GM19238 (cell line): ENCODE data around the gene ADAD2.

Source experiments
- DNase-seq: peaks from one replicate; pipeline ENCODE4 v3.0.0; 2011; ENCODE audit warnings: low spot score; ENCODE audit not compliant: insufficient read length

The ADAD2 gene

GRCh38 chr16:84190731-84191388 lies at the start of gene ADAD2:
TSS of gene ADAD2 (plus strand) at chr16:84191157. CDS start at chr16:84191231, 74 bp downstream.
- DNase-seq: no peak

GRCh38 chr16:84143081-84143480 lies 47.9 kb upstream of the ADAD2 start:
- DNase-seq: no peak

GRCh38 chr16:84143784-84144199 lies 47.2 kb upstream of the ADAD2 start:
- DNase-seq: no peak

- peak; percentile 35 for DNase-seq
Observed at GRCh38 chr16:84144209-84144858, 46.6 kb upstream of the ADAD2 start.

GRCh38 chr16:84144859-84145639 lies 45.9 kb upstream of the ADAD2 start, which contains the start of the genes DNAAF1 and HSDL1:
TSS of gene DNAAF1 (plus strand) at chr16:84145308. CDS start at chr16:84145441, 133 bp downstream.
TSS of gene HSDL1 (minus strand) at chr16:84145177. CDS start at chr16:84131321, 13,856 bp downstream.
- DNase-seq: peak; percentile 93

- no peak for DNase-seq
Observed at GRCh38 chr16:84150926-84151325, 40.0 kb upstream of the ADAD2 start.

GRCh38 chr16:84153660-84154214 lies 37.2 kb upstream of the ADAD2 start:
- DNase-seq: no peak

GRCh38 chr16:84155226-84155625 lies 35.7 kb upstream of the ADAD2 start:
- DNase-seq: no peak

- DNase-seq: no peak
Observed at GRCh38 chr16:84155771-84156170, 35.2 kb upstream of the ADAD2 start.

- no peak for DNase-seq
Observed at GRCh38 chr16:84156342-84156784, 34.6 kb upstream of the ADAD2 start.

GRCh38 chr16:84159007-84159406 lies 31.9 kb upstream of the ADAD2 start:
- DNase-seq: no peak

- DNase-seq: no peak
Observed at GRCh38 chr16:84159800-84160199, 31.2 kb upstream of the ADAD2 start.

GRCh38 chr16:84161037-84161436 lies 29.9 kb upstream of the ADAD2 start:
- DNase-seq: no peak

- DNase-seq: no peak
Observed at GRCh38 chr16:84161801-84162200, 29.2 kb upstream of the ADAD2 start.

GRCh38 chr16:84165746-84166145 lies 25.2 kb upstream of the ADAD2 start:
- DNase-seq: no peak

GRCh38 chr16:84166796-84167695 lies 23.9 kb upstream of the ADAD2 start:
- no peak for DNase-seq

GRCh38 chr16:84169765-84170310 lies 21.1 kb upstream of the ADAD2 start:
- no peak for DNase-seq

GRCh38 chr16:84174396-84174795 lies 16.6 kb upstream of the ADAD2 start:
- DNase-seq: no peak

- DNase-seq: peak; percentile 76
Observed at GRCh38 chr16:84175350-84176081, 15.4 kb upstream of the ADAD2 start.
